Activated naive CD4-positive, alpha-beta T cell treated with anti-CD3 and anti-CD28 coated beads for 36 hours (primary cell): ENCODE data around the gene OR10A3. TPM values are rescaled to one million over a fixed set of nuclear protein-coding genes. Genes with fewer than 3 reads are reported as not detected.

ENCODE experiments used
- CTCF ChIA-PET: fragments of 350-600 bp; sonication (Branson Sonifier 250); formaldehyde crosslinking; loops from one replicate; lab custom pipeline; 2021; ENCODE audit warnings: antibody characterized with exemption; lab: Charles Lee
- DNase-seq: peaks from one replicate; pipeline ENCODE4 v3.0.0-alpha.2; 2020
- H3K27ac Mint-ChIP-seq: one replicate; pipeline ENCODE4 v1.8.0; 2021; ENCODE audit warnings: mild to moderate bottlenecking, mixed read lengths
- H3K27me3 Mint-ChIP-seq: one replicate; pipeline ENCODE4 v1.8.0; 2021; ENCODE audit warnings: low read depth, mixed read lengths
- H3K36me3 Mint-ChIP-seq: one replicate; pipeline ENCODE4 v1.8.0; 2021; ENCODE audit warnings: low read depth, mixed read lengths
- H3K4me1 Mint-ChIP-seq: one replicate; pipeline ENCODE4 v1.8.0; 2021; ENCODE audit warnings: low read depth, mixed read lengths
- H3K4me3 Mint-ChIP-seq: one replicate; pipeline ENCODE4 v1.8.0; 2021; ENCODE audit warnings: mild to moderate bottlenecking, moderate library complexity, mixed read lengths
- H3K9me3 Mint-ChIP-seq: one replicate; pipeline ENCODE4 v1.8.0; 2021; ENCODE audit warnings: mixed read lengths
- intact Hi-C: fragments of 100-400 bp; cut with micrococcal nuclease; formaldehyde crosslinking; loops from one replicate; pipeline ENCODE4 v1.15.1; 2023
- total RNA-seq, 2 experiments: library from RNA; stranded (reverse); gene quantifications; one replicate each; pipeline ENCODE4 v1.2.3, GENCODE V29; 2021

OR10A3 gene
- total RNA-seq, 2 experiments from 2014 or later, result not detected

DNA sequence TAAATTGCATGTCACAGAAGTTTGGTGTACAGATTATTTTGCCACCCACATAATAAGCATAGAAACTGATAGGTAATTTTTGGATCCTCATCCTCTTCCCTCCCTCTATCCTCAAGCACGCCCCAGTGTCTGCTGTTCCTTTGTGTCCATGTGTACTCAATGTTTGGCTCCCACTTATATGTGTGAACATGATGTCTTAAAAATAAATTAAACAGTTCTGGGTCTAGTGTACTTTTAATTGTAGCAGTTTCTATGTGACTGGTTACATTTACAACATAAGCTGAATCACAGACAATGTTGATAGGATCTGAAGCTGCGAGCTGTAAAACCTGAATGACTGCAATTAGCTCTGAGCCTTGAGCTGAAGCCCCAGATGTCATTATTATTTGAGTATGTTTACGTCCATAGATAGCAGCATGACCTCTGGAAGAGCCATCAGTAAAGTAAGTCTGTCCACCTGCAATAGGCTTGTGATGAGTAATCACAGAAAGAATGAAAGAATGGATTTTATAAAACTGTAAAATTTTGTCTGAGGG is 40.1 kb downstream of the OR10A3 start:
- H3K9me3 Mint-ChIP-seq, result peaks cover 3% of the 10 kb centered on the region
- no peaks in the 10 kb centered on the region for H3K36me3 Mint-ChIP-seq
- no peak overlapping the region for H3K27ac Mint-ChIP-seq
- no peaks in the 10 kb centered on the region for H3K4me1 Mint-ChIP-seq
- CTCF ChIA-PET, result interaction anchor here (0.6 kb wide), 1 partner anchor 34 kb away, joined by 3 read pairs; no protein-coding TSS in a partner anchor
- H3K27me3 Mint-ChIP-seq, result no peaks in the 10 kb centered on the region
- no peak overlapping the region for H3K4me3 Mint-ChIP-seq
- intact Hi-C loops, result no loop called here
- DNase-seq, result no peak

DNA sequence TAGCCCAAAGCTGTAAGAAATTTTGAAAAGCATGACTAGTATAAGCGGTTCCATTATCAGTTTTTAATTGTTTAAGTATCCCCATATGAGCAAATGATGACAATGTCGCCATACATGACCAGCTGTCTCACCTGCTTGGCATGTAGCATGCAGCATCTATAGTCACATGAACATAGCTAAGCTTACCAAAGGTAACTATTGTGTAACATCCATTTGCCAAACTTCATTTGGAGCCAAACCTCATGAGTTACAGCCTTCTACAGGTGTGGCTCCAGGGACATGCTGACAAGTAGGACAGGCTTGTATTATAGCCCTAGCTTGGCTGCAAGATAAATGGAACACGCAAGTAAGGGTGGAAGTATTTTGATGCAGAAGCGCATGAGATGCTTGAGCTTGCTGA is 40.8 kb downstream of the OR10A3 start:
- intact Hi-C loops, result no loop called here
- CTCF ChIA-PET, result interaction anchor here (0.6 kb wide), 1 partner anchor 35 kb away, joined by 3 read pairs; no protein-coding TSS in a partner anchor
- H3K4me1 Mint-ChIP-seq, result no peaks in the 10 kb centered on the region
- no peak overlapping the region for H3K27ac Mint-ChIP-seq
- no peaks in the 10 kb centered on the region for H3K27me3 Mint-ChIP-seq
- H3K4me3 Mint-ChIP-seq, result no peak overlapping the region
- H3K36me3 Mint-ChIP-seq, result no peaks in the 10 kb centered on the region
- no peak for DNase-seq
- peaks cover 3% of the 10 kb centered on the region for H3K9me3 Mint-ChIP-seq

GRCh38 chr11:7899418-7899817 is 42.1 kb downstream of the OR10A3 start:
- H3K27me3 Mint-ChIP-seq, result no peaks in the 10 kb centered on the region
- DNase-seq, result no peak
- no peak overlapping the region for H3K4me3 Mint-ChIP-seq
- H3K4me1 Mint-ChIP-seq, result no peaks in the 10 kb centered on the region
- H3K36me3 Mint-ChIP-seq, result no peaks in the 10 kb centered on the region
- CTCF ChIA-PET, result no interaction called here
- no peak overlapping the region for H3K27ac Mint-ChIP-seq
- intact Hi-C loops, result no loop called here
- peaks cover 3% of the 10 kb centered on the region for H3K9me3 Mint-ChIP-seq

DNA sequence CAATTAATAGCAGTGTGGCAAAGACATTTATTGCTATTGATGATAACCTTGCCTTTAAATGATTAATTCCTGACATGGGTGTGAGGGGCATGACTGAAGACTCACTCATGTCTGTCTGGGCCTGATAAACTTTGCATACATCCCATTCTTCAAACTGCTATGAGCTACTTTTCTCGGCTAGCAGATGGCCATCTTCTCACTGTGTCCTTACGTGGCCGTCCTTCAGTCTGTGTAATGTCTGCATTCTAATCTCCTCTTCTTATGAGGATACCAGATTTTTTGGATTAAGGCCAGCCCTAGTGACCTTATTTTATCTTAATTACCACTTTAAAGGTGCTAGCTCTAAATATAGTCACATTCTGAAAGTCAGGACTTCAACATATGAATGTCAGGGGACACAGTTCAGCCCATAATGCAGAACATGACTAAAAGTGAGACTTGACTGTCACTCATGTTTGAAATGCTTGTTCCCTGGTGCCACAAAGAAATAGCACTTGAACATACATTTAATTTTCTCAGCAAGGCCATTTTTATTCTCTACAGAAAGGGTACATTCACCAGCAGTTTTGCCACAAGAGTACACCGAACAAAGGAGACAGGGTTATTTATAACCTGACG is 42.7 kb downstream of the OR10A3 start:
- CTCF ChIA-PET, result no interaction called here
- Mint-ChIP-seq H3K27ac (no peak overlapping the region), H3K36me3 (no peaks in the 10 kb centered on the region), H3K9me3 (peaks cover 3% of the 10 kb centered on the region), H3K4me1 (no peaks in the 10 kb centered on the region), H3K4me3 (no peak overlapping the region), H3K27me3 (no peaks in the 10 kb centered on the region)
- intact Hi-C loops, result no loop called here
- DNase-seq, result no peak

DNA sequence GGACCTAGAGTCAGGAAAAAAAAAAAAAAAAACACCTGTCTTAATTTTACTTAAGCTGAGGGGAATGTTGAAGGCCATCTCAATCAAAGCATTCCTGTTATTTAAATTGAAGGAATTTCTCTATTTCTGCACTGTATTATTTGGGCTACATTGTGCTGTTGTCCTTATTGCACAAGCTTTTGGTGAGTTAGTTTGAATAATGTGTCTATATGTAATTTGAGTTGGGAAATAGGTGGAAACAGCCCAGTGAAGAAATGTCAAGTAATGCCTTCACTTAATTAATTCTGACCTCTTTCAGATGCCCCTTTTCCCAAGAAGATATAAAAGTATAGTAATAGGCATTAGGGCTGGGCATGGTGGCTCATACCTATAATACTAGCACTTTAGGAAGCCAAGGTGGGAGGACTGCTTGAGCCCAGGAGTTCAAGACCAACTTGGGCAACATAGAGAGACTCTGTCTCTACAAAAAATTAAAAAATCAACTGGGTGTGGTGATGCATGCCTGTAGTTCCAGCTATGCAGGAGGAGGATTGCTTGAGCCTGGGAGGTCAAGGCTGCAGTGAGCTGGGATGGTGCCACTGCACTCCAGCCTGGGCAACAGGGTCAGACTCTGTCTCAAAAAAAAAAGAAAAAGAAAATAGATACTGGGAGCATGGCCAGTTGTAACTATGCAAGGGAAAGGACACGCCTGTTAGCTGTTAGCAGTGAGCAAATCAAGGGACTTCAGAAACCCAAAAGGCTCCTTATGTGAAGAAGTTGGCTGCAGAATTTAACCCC is 45.3 kb downstream of the OR10A3 start:
- H3K4me1 Mint-ChIP-seq, result no peaks in the 10 kb centered on the region
- CTCF ChIA-PET, result interaction anchor here (6.7 kb wide), 1 partner anchor 90 kb away, joined by 71 read pairs; the partner anchor contains the start of gene EIF3F
- intact Hi-C loops, result no loop called here

GRCh38 chr11:7894251-7894650 is 47.3 kb downstream of the OR10A3 start:
- H3K27ac Mint-ChIP-seq, result no peak overlapping the region
- no peaks in the 10 kb centered on the region for H3K36me3 Mint-ChIP-seq
- no peak overlapping the region for H3K4me3 Mint-ChIP-seq
- peaks cover 4% of the 10 kb centered on the region for H3K27me3 Mint-ChIP-seq
- H3K4me1 Mint-ChIP-seq, result no peaks in the 10 kb centered on the region
- peaks cover 3% of the 10 kb centered on the region for H3K9me3 Mint-ChIP-seq
- CTCF ChIA-PET, result interaction anchor here (0.9 to 6.7 kb wide), 5 partner anchors 89 to 206 kb away, joined by 6 to 71 read pairs (median 14); partner anchors contain the start of gene EIF3F
- no peak for DNase-seq
- intact Hi-C loops, result no loop called here

More for the DNA sequence above, 45.3 kb downstream of the OR10A3 start:
- H3K27ac Mint-ChIP-seq, result no peak overlapping the region
- H3K27me3 Mint-ChIP-seq, result peaks cover 1% of the 10 kb centered on the region
- H3K4me3 Mint-ChIP-seq, result no peak overlapping the region
- H3K9me3 Mint-ChIP-seq, result peaks cover 3% of the 10 kb centered on the region
- H3K36me3 Mint-ChIP-seq, result no peaks in the 10 kb centered on the region
- no peak for DNase-seq

DNA sequence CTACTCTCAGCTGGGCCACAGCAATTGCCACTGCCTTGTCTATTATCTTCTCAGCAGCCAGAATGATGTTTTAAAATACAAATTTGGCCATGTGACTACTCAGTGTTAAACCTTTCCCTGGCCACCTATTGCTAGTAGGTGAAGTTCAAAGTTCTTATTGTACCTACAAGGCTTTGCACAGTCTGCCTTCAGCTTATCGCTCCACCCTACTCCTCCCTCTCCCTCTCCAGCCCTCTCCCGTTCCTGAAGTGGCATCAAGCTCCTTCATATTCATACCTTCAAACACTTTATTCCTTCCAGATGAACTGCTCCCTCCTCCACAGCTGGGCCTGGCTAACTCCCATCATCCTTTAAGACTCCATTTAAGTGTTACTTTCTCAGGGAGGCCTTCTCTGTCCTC is 47.7 kb downstream of the OR10A3 start:
- intact Hi-C loops, result loop anchor here (1.0 to 2.0 kb wide), 3 partner anchors 94 to 205 kb away; partner anchors contain the start of gene EIF3F
- H3K27ac Mint-ChIP-seq, result no peak overlapping the region

DNA sequence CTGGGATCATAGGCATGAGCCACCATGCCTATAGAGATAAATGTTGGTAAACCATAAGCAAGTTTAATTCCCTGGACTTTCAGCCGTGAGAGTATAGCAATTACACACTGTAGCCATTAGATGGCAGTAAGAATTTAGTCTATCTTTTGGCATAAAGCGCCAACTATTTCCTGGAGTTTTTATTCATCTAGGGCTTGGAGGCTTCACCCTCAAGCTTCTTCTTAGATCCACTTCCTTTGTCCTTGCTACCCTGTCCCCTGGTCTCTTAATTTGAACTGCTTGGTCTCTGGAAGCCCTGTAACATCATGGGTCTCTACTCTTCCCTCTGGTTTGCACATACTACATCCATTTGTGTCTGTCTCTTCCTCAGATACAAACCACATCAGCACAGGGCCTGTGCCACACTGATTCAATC is 48.7 kb downstream of the OR10A3 start:
- Mint-ChIP-seq H3K9me3 (no peaks in the 10 kb centered on the region), H3K4me1 (no peaks in the 10 kb centered on the region), H3K36me3 (no peaks in the 10 kb centered on the region), H3K4me3 (no peak overlapping the region), H3K27me3 (peaks cover 7% of the 10 kb centered on the region), H3K27ac (no peak overlapping the region)
- DNase-seq, result no peak
- intact Hi-C loops, result loop anchor here (1.0 to 2.0 kb wide), 3 partner anchors 94 to 206 kb away; partner anchors contain the start of gene EIF3F
- CTCF ChIA-PET, result interaction anchor here (0.6 to 6.7 kb wide), 11 partner anchors 10 to 1145 kb away, joined by 3 to 71 read pairs (median 6); partner anchors contain the start of gene EIF3F

More for the DNA sequence above, 47.7 kb downstream of the OR10A3 start:
- Mint-ChIP-seq H3K4me3 (no peak overlapping the region), H3K36me3 (no peaks in the 10 kb centered on the region), H3K27me3 (peaks cover 4% of the 10 kb centered on the region), H3K9me3 (no peaks in the 10 kb centered on the region), H3K4me1 (no peaks in the 10 kb centered on the region)
- CTCF ChIA-PET, result interaction anchor here (0.6 to 6.7 kb wide), 9 partner anchors 9 to 206 kb away, joined by 3 to 71 read pairs (median 8); partner anchors contain the start of gene EIF3F
- DNase-seq, result no peak

DNA sequence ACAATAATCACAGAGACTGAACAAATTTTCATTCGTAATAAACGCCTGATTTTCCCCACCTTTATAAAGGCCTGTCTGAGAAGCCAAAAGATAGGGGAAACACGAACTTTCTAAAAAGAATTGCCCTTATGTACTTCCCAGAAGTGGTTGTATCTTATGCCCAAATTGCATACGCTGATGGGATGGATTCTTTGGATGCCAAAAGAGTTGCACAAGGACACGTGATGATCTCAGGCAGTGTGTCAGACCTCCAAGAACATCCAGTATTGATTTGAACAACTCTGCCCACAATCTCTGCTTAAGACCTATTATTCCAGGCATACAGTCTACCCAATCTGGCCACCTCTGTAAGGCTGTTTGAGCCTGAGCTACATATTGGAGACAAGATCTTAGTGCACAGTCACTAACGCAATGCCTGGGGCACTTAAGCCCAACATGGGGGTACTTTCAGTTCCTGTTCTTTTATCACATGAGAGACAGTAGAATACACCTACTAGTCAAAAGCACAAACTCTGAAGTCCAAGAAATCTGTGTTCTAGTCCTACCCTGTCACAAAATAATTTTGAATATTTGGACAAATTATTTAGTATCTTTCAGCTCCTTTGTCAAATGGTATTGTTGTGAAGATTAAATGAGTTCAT is 49.3 kb downstream of the OR10A3 start:
- H3K36me3 Mint-ChIP-seq, result no peaks in the 10 kb centered on the region
- H3K4me3 Mint-ChIP-seq, result no peak overlapping the region
- CTCF ChIA-PET, result interaction anchor here (0.8 to 6.7 kb wide), 8 partner anchors 62 to 1144 kb away, joined by 3 to 71 read pairs (median 11); partner anchors contain the start of gene EIF3F
- H3K27ac Mint-ChIP-seq, result no peak overlapping the region
- H3K27me3 Mint-ChIP-seq, result peaks cover 7% of the 10 kb centered on the region
- no peaks in the 10 kb centered on the region for H3K9me3 Mint-ChIP-seq
- H3K4me1 Mint-ChIP-seq, result no peaks in the 10 kb centered on the region
- no peak for DNase-seq
- intact Hi-C loops, result loop anchor here (2.0 kb wide), 2 partner anchors 199 to 207 kb away; no protein-coding TSS in a partner anchor

GRCh38 chr11:7890417-7891172 is 50.9 kb downstream of the OR10A3 start:
- Mint-ChIP-seq H3K4me1 (no peaks in the 10 kb centered on the region), H3K27ac (no peak overlapping the region), H3K9me3 (no peaks in the 10 kb centered on the region), H3K36me3 (no peaks in the 10 kb centered on the region), H3K4me3 (no peak overlapping the region), H3K27me3 (peaks cover 7% of the 10 kb centered on the region)
- DNase-seq, result no peak
- intact Hi-C loops, result no loop called here
- CTCF ChIA-PET, result interaction anchor here (0.5 to 6.7 kb wide), 5 partner anchors 19 to 1315 kb away, joined by 3 to 71 read pairs (median 3); partner anchors contain the start of gene EIF3F

DNA sequence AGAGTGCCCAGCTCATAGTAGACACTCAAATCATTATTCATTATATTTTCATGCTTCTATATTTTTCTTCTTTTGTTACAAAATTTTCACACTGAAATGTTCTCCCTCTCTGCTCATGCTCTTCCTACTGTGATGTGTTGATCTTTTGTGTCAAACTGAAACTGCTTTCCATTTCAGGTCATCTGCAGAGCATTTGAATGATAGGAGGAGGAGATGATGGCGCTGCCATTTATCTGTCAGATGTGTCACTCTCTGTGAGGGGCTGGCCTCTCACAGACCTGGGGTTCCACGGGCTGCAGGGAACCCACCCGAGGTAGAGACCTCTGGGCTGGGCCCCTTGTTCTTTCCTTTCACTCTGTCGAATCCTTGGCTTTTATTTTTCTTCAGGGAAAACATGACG is 51.5 kb downstream of the OR10A3 start:
- Mint-ChIP-seq H3K9me3 (no peaks in the 10 kb centered on the region), H3K27me3 (peaks cover 7% of the 10 kb centered on the region), H3K4me1 (no peaks in the 10 kb centered on the region), H3K27ac (no peak overlapping the region), H3K4me3 (no peak overlapping the region), H3K36me3 (no peaks in the 10 kb centered on the region)
- intact Hi-C loops, result no loop called here
- no peak for DNase-seq
- CTCF ChIA-PET, result interaction anchor here (0.9 to 6.7 kb wide), 2 partner anchors 73 to 97 kb away, joined by 3 to 71 read pairs; partner anchors contain the start of gene EIF3F
